Mammary epithelial cell (primary cell): ENCODE measurements around the gene NUDT16L1.

Experiments used
- EZH2 ChIP-seq: IDR thresholded peaks from 2 replicates; pipeline ENCODE4 v1.6.1; 2012; ENCODE audit warnings: low read length, inconsistent platforms, borderline replicate concordance
- TF ChIP-seq, protein P1 (sequence below), 2 donors: IDR thresholded peaks in 1 of 2; conservative IDR thresholded peaks in 1 of 2; 2 replicates each; pipeline ENCODE4 v1.5.1; 2011 to 2012; ENCODE audit warnings: inconsistent platforms in 2 of 2, low read length in 2 of 2, mild to moderate bottlenecking in 2 of 2, control low read depth in 1 of 2, low read depth in 1 of 2; ENCODE audit not compliant: insufficient read depth in 1 of 2; ENCODE audit errors: extremely low read depth in 1 of 2

DNA sequence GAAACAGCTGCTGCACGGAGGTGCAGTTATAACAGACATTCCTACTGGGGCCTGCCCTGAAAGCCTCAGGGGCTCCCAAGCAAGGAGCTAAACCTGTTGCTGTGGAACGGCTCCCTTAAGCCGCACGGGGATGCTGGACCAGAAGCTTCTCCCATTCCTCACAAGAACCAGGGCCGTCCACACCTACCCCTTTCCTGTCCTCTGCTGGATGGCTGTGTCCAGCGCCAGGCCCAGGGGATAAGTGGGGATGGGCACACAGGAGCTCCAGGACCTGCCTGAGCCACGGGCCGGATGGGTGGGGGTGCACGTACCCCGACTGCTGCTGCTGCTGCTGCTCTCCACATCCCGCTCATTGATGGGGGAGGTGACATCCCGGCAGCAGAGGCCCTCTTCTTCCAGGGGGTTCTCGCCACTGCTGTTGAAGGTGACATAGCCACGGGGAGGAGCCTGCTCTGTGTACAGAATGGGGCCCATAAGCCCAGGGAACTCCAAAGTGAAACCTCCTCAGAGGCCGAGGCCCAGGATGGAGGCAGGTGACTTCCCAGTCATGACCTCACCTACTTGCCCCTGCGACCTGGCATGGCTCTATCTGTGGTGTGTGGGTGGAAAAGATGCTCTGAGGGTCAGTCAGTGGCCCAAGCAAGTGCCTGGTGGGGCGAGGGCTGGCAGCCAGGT is 8.6 kb downstream of the NUDT16L1 start:
- TF ChIP-seq, protein P1, sequence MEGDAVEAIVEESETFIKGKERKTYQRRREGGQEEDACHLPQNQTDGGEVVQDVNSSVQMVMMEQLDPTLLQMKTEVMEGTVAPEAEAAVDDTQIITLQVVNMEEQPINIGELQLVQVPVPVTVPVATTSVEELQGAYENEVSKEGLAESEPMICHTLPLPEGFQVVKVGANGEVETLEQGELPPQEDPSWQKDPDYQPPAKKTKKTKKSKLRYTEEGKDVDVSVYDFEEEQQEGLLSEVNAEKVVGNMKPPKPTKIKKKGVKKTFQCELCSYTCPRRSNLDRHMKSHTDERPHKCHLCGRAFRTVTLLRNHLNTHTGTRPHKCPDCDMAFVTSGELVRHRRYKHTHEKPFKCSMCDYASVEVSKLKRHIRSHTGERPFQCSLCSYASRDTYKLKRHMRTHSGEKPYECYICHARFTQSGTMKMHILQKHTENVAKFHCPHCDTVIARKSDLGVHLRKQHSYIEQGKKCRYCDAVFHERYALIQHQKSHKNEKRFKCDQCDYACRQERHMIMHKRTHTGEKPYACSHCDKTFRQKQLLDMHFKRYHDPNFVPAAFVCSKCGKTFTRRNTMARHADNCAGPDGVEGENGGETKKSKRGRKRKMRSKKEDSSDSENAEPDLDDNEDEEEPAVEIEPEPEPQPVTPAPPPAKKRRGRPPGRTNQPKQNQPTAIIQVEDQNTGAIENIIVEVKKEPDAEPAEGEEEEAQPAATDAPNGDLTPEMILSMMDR (conservative IDR thresholded peaks at IDR 0.05 in 1 of 2, IDR thresholded peaks at IDR 0.05 in 1 of 2; ENCODE audit: extremely low read depth in 1 of 2, insufficient read depth in 1 of 2, low read depth in 1 of 2, low read length in 2 of 2), result no peak
- TF ChIP-seq EZH2, result no peak
